Colonic mucosa (tissue), 4 donors: Measurements from ENCODE around the gene TMEM217. TPM values are rescaled to one million over a fixed set of nuclear protein-coding genes. Genes with fewer than 3 reads are reported as not detected.
"Not testable (repeated sequence)": the region's sequence is repeated elsewhere in the genome, so short reads cannot be mapped to it uniquely, and the experiment has no call there.

ENCODE experiments used
- DNase-seq: peaks from one replicate; pipeline ENCODE4 v3.0.0-alpha.2; 2020
- H3K27ac ChIP-seq: fragments of 200-600 bp; one replicate; pipeline ENCODE4 v1.8.0; 2021
- H3K27me3 ChIP-seq: fragments of 200-600 bp; one replicate; pipeline ENCODE4 v1.8.0; 2021
- H3K36me3 ChIP-seq: fragments of 200-600 bp; one replicate; pipeline ENCODE4 v1.8.0; 2021
- H3K4me1 ChIP-seq: fragments of 200-600 bp; one replicate; pipeline ENCODE4 v1.8.0; 2021; ENCODE audit warnings: mild to moderate bottlenecking
- H3K4me3 ChIP-seq: fragments of 200-600 bp; one replicate; pipeline ENCODE4 v1.8.0; 2021
- H3K9ac ChIP-seq, 2 donors: one replicate each; pipeline ENCODE4 v1.7.0; 2013; ENCODE audit warnings: control low read depth in 2 of 2, low read depth in 2 of 2, low read length in 2 of 2
- H3K9me3 ChIP-seq: fragments of 200-600 bp; one replicate; pipeline ENCODE4 v1.8.0; 2021
- intact Hi-C: fragments of 100-400 bp; cut with DNase I; formaldehyde crosslinking; loops from one replicate; pipeline ENCODE4 v1.14.1; 2022
- total RNA-seq, 2 donors: library from RNA; stranded (reverse); fragmentation: NEBNext Ultra II Directional in 1 of 2; extraction: Animal tissue kit (Norgen Biotek cat#: 25700) in 1 of 2; gene quantifications; one replicate each; pipeline ENCODE4 v1.2.1, GENCODE V29; 2021
- TF ChIP-seq, protein P1 (sequence below): fragments of 200-600 bp; IDR thresholded peaks from one replicate; pipeline ENCODE4 v1.8.0; 2022; ENCODE audit warnings: antibody characterized with exemption, mild to moderate bottlenecking
- donor health status: healthy.
- donor health status: DM: no; HTN: no; CAD: no.
- donor health status: DM: no; HTN: no; CAD: no.

The TMEM217 gene
- total RNA-seq, 2 donors from 2014 or later, result 0.62 to 1.2 TPM

DNA sequence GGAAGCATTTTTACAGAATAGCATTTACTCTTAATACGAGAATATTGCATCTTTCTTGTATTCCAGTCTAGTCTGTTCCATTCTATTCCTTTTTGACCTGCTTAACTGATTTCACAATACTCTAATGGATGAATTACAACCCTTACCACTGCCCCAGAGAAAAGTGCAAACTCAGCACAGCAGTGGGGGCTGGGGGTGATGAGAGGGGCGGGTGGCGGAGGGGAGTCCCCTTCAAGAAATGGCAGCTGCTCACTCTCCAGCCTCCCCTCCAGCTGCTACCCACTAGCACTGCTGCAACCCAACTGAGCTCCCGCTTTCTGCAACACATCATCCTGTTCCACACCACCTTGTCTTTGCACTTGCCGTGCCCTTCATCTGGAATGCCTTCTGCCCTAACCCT is 57.9 kb downstream of the TMEM217 start:
- H3K9me3 ChIP-seq, result no peaks in the 10 kb centered on the region
- H3K4me1 ChIP-seq, result no peaks in the 10 kb centered on the region
- no peaks in the 10 kb centered on the region for H3K27me3 ChIP-seq
- no peak overlapping the region for H3K9ac ChIP-seq
- intact Hi-C loops, result loop anchor here (10.0 kb wide), 1 partner anchor 145 kb away; no protein-coding TSS in a partner anchor
- no peak overlapping the region for H3K4me3 ChIP-seq
- no peak for DNase-seq
- H3K36me3 ChIP-seq, result no peaks in the 10 kb centered on the region
- TF ChIP-seq, protein P1, sequence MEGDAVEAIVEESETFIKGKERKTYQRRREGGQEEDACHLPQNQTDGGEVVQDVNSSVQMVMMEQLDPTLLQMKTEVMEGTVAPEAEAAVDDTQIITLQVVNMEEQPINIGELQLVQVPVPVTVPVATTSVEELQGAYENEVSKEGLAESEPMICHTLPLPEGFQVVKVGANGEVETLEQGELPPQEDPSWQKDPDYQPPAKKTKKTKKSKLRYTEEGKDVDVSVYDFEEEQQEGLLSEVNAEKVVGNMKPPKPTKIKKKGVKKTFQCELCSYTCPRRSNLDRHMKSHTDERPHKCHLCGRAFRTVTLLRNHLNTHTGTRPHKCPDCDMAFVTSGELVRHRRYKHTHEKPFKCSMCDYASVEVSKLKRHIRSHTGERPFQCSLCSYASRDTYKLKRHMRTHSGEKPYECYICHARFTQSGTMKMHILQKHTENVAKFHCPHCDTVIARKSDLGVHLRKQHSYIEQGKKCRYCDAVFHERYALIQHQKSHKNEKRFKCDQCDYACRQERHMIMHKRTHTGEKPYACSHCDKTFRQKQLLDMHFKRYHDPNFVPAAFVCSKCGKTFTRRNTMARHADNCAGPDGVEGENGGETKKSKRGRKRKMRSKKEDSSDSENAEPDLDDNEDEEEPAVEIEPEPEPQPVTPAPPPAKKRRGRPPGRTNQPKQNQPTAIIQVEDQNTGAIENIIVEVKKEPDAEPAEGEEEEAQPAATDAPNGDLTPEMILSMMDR, result no peak
- no peak overlapping the region for H3K27ac ChIP-seq

DNA sequence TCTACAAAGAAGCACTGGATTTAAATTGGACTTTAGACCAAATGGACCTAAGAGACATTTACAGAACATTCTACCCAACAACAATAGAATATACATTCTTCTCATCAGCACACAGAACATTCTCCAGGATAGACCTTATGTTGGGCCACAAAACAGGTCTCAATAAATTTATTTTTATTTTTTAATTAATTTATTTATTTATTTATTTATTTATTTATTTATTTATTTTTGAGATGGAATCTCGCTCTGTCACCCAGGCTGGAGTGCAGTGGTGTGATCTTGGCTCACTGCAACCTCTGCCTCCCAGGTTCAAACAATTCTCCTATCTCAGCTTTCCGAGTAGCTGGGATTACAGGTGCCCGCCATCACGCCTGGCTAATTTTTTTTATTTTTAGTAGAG is 61.5 kb downstream of the TMEM217 start:
- H3K9ac ChIP-seq, intact Hi-C loops, H3K27ac ChIP-seq, H3K27me3 ChIP-seq, H3K4me3 ChIP-seq, H3K36me3 ChIP-seq, H3K4me1 ChIP-seq, DNase-seq, H3K9me3 ChIP-seq: not testable (repeated sequence)

- H3K4me1 ChIP-seq, H3K27me3 ChIP-seq, H3K9me3 ChIP-seq, H3K9ac ChIP-seq, H3K36me3 ChIP-seq, DNase-seq, H3K27ac ChIP-seq, H3K4me3 ChIP-seq, intact Hi-C loops: not testable (repeated sequence)
These were observed 63.1 kb downstream of the TMEM217 start for GRCh38 chr6:37194886-37195285.

- Histone ChIP-seq H3K9ac (no peak overlapping the region), H3K36me3 (no peaks in the 10 kb centered on the region), H3K4me1 (no peaks in the 10 kb centered on the region), H3K9me3 (no peaks in the 10 kb centered on the region), H3K4me3 (no peak overlapping the region), H3K27ac (no peak overlapping the region), H3K27me3 (no peaks in the 10 kb centered on the region)
- TF ChIP-seq, protein P1, result no peak
- intact Hi-C loops, result no loop called here
- DNase-seq, result no peak
These were observed 65.3 kb downstream of the TMEM217 start for GRCh38 chr6:37192666-37193065.

DNA sequence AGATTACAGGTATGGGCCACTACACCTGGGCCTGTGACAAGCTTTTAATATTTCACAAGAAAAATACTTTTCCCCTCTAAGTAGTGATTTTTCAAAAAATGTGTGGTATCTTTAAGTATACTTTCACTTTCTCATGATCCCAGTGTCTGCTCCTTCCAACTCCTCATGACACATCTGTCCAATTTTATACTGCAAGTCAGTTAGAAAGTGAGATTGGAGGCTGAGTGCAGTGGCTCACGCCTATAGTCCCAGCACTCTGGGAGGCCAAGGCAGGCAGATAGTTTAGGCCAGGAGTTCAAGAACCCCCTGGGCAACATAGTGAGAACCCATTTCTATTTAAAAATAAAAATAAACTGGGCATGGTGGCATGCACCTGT is 67.8 kb downstream of the TMEM217 start:
- no peak overlapping the region for H3K4me3 ChIP-seq
- intact Hi-C loops, result no loop called here
- TF ChIP-seq, protein P1, result no peak
- H3K9me3 ChIP-seq, result no peaks in the 10 kb centered on the region
- no peaks in the 10 kb centered on the region for H3K27me3 ChIP-seq
- no peaks in the 10 kb centered on the region for H3K4me1 ChIP-seq
- H3K27ac ChIP-seq, result no peak overlapping the region
- no peak for DNase-seq
- no peak overlapping the region for H3K9ac ChIP-seq
- no peaks in the 10 kb centered on the region for H3K36me3 ChIP-seq

DNA sequence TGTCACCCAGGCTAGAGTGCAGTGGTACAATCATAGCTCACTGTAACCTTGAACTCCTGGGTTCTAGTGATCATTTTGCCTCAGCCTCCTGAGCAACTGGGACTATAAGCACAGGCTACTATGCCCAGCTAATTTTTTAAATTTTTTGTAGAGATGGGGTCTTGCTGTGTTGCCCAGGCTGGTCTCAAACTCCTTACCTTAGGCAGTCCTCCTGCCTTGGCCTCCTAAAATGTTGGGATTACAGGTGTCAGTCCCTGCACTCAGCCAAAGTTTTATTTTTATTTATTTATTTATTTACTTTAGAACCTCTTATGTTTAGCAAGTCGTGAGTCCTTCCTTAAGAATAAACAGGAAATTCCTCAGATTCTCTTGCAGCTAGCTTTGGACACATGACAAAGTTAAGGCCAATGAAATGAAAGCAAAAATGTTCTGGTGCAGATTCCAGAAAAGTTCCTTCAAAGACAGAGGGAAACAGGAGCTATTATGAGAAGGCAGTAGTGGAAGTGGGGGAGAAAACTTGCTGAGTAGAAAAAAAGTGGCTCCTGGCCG is 68.9 kb downstream of the TMEM217 start:
- Histone ChIP-seq H3K9ac (no peak overlapping the region), H3K36me3 (no peaks in the 10 kb centered on the region), H3K9me3 (no peaks in the 10 kb centered on the region), H3K4me1 (no peaks in the 10 kb centered on the region), H3K27ac (no peak overlapping the region), H3K27me3 (no peaks in the 10 kb centered on the region), H3K4me3 (no peak overlapping the region)
- DNase-seq, result no peak
- intact Hi-C loops, result no loop called here
- TF ChIP-seq, protein P1, result no peak
